BLaER1 treated with 17β-estradiol and CSF1 and Interleukin-3, amounts not matched to agents 10 nM and 100 nM (cell line): Measurements from ENCODE around the gene PATL2.

Experiments used
- H3K27ac ChIP-seq, 11 experiments: shearing (Covaris generic); formaldehyde crosslinking; 2 replicates each; pipeline ENCODE4 v1.8.1; 2022
- H3K27me3 ChIP-seq, 11 experiments: shearing (Covaris generic); formaldehyde crosslinking; 2 replicates each; pipeline ENCODE4 v1.8.1; 2022
- H3K36me3 ChIP-seq, 11 experiments: shearing (Covaris generic); formaldehyde crosslinking; 2 replicates each; pipeline ENCODE4 v1.8.1; 2022
- H3K4me1 ChIP-seq, 10 experiments: shearing (Covaris generic); formaldehyde crosslinking; 2 replicates each; pipeline ENCODE4 v1.8.1; 2022
- H3K4me2 ChIP-seq, 11 experiments: shearing (Covaris generic); formaldehyde crosslinking; 2 replicates each; pipeline ENCODE4 v1.8.1; 2022
- H3K4me3 ChIP-seq, 10 experiments: shearing (Covaris generic); formaldehyde crosslinking; 2 replicates each; pipeline ENCODE4 v1.8.1; 2022
- H3K9ac ChIP-seq, 11 experiments: shearing (Covaris generic); formaldehyde crosslinking; 2 replicates each; pipeline ENCODE4 v1.8.1; 2022
- H3K9me3 ChIP-seq, 11 experiments: shearing (Covaris generic); formaldehyde crosslinking; replicated peaks in 1 of 11; 2 replicates each; pipeline ENCODE4 v1.8.1; 2022
- H4K20me1 ChIP-seq, 11 experiments: shearing (Covaris generic); formaldehyde crosslinking; 2 replicates each; pipeline ENCODE4 v1.8.1; 2022
- Cebpa-rat ChIP-seq, 11 experiments: shearing (Covaris generic); IDR thresholded peaks; 2 replicates each; pipeline ENCODE4 v1.8.1; 2022

Gene PATL2

GRCh38 chr15:44682211-44682610 is 28.9 kb downstream of the PATL2 start:
- no peaks in the 10 kb centered on the region for H4K20me1 ChIP-seq
- H3K4me3 ChIP-seq, result no peak overlapping the region
- no peaks in the 10 kb centered on the region for H3K27me3 ChIP-seq
- no peak overlapping the region for H3K9ac ChIP-seq
- H3K27ac ChIP-seq, result peak overlapping the region in 1 of 11 experiments; percentile 68; a peak in 3 of 22 replicates
- H3K4me2 ChIP-seq, result peak overlapping the region in 5 of 11 experiments; percentile 9 to 86 (median 77); a peak in 10 of 22 replicates
- H3K4me1 ChIP-seq, result peaks cover 17 to 39% (median 26%) of the 10 kb centered on the region in 10 experiments
- H3K9me3 ChIP-seq, result no peaks in the 10 kb centered on the region
- TF ChIP-seq Cebpa-rat (IDR thresholded peaks at IDR 0.05), result no peak
- H3K36me3 ChIP-seq, result no peaks in the 10 kb centered on the region

GRCh38 chr15:44676676-44677075 is 34.4 kb downstream of the PATL2 start:
- H3K4me1 ChIP-seq, result peaks cover 10 to 29% (median 18%) of the 10 kb centered on the region in 10 experiments
- no peaks in the 10 kb centered on the region for H4K20me1 ChIP-seq
- H3K9ac ChIP-seq, result no peak overlapping the region
- H3K27ac ChIP-seq, result peak overlapping the region in 2 of 11 experiments; percentile 44 to 61; a peak in 4 of 22 replicates
- H3K4me3 ChIP-seq, result no peak overlapping the region
- no peak for TF ChIP-seq Cebpa-rat (IDR thresholded peaks at IDR 0.05)
- H3K36me3 ChIP-seq, result no peaks in the 10 kb centered on the region
- H3K9me3 ChIP-seq, result no peaks in the 10 kb centered on the region
- peak overlapping the region in 9 of 11 experiments; percentile 11 to 85 (median 71); a peak in 14 of 22 replicates for H3K4me2 ChIP-seq
- no peaks in the 10 kb centered on the region for H3K27me3 ChIP-seq

- H3K4me2 ChIP-seq, result 0 out of 22 replicates have a peak overlapping the region, but pooled peaks of 1 of the 11 experiments have one; percentile 71
- H3K9ac ChIP-seq, result no peak overlapping the region
- no peaks in the 10 kb centered on the region for H4K20me1 ChIP-seq
- H3K27ac ChIP-seq, result no peak overlapping the region
- H3K9me3 ChIP-seq, result no peaks in the 10 kb centered on the region
- peaks cover 10 to 29% (median 18%) of the 10 kb centered on the region in 10 experiments for H3K4me1 ChIP-seq
- H3K4me3 ChIP-seq, result no peak overlapping the region
- TF ChIP-seq Cebpa-rat (IDR thresholded peaks at IDR 0.05), result no peak
- no peaks in the 10 kb centered on the region for H3K27me3 ChIP-seq
- H3K36me3 ChIP-seq, result no peaks in the 10 kb centered on the region
Measured at GRCh38 chr15:44675911-44676310, 35.2 kb downstream of the PATL2 start.

- Histone ChIP-seq H3K4me1 (peaks cover 20 to 35% (median 26%) of the 10 kb centered on the region in 10 experiments), H4K20me1 (no peaks in the 10 kb centered on the region), H3K27me3 (no peaks in the 10 kb centered on the region), H3K36me3 (no peaks in the 10 kb centered on the region), H3K9me3 (no peaks in the 10 kb centered on the region), H3K4me3 (no peak overlapping the region), H3K9ac (no peak overlapping the region), H3K27ac (no peak overlapping the region), H3K4me2 (no peak overlapping the region)
- TF ChIP-seq Cebpa-rat (IDR thresholded peaks at IDR 0.05), result no peak
Measured at GRCh38 chr15:44673639-44674038, 37.5 kb downstream of the PATL2 start.

- no peak overlapping the region for H3K9ac ChIP-seq
- no peak overlapping the region for H3K27ac ChIP-seq
- TF ChIP-seq Cebpa-rat (IDR thresholded peaks at IDR 0.05), result 0 out of 22 replicates have a peak, but pooled peaks of 1 of the 11 experiments have one; percentile 6
- H3K4me2 ChIP-seq, result no peak overlapping the region
- H4K20me1 ChIP-seq, result no peaks in the 10 kb centered on the region
- H3K4me3 ChIP-seq, result no peak overlapping the region
- no peaks in the 10 kb centered on the region for H3K27me3 ChIP-seq
- H3K9me3 ChIP-seq, result no peaks in the 10 kb centered on the region
- peaks cover 11 to 26% (median 18%) of the 10 kb centered on the region in 10 experiments; a peak in 19 of 20 replicates for H3K4me1 ChIP-seq
- H3K36me3 ChIP-seq, result no peaks in the 10 kb centered on the region
Measured at GRCh38 chr15:44670087-44670950, 40.8 kb downstream of the PATL2 start.

GRCh38 chr15:44668921-44669320 is 42.2 kb downstream of the PATL2 start:
- Histone ChIP-seq H3K27ac (no peak overlapping the region), H4K20me1 (no peaks in the 10 kb centered on the region), H3K36me3 (no peaks in the 10 kb centered on the region), H3K27me3 (no peaks in the 10 kb centered on the region), H3K4me3 (no peak overlapping the region), H3K4me2 (peak overlapping the region in 8 of 11 experiments; percentile 12 to 58 (median 54); a peak in 17 of 22 replicates), H3K9ac (peak overlapping the region in 3 of 11 experiments; percentile 0 to 25 (median 24); a peak in 3 of 22 replicates), H3K4me1 (peaks cover 16 to 29% (median 23%) of the 10 kb centered on the region in 10 experiments), H3K9me3 (no peaks in the 10 kb centered on the region)
- TF ChIP-seq Cebpa-rat (IDR thresholded peaks at IDR 0.05), result no peak

GRCh38 chr15:44667039-44667360 is 44.1 kb downstream of the PATL2 start:
- no peak for TF ChIP-seq Cebpa-rat (IDR thresholded peaks at IDR 0.05)
- H3K9me3 ChIP-seq, result no peaks in the 10 kb centered on the region
- peak overlapping the region in 2 of 11 experiments; percentile 12 to 37; a peak in 1 of 22 replicates for H3K9ac ChIP-seq
- H4K20me1 ChIP-seq, result no peaks in the 10 kb centered on the region
- H3K27ac ChIP-seq, result no peak overlapping the region; a peak in 1 of 22 replicates
- H3K4me1 ChIP-seq, result peaks cover 26 to 38% (median 31%) of the 10 kb centered on the region in 10 experiments
- H3K4me3 ChIP-seq, result no peak overlapping the region
- H3K27me3 ChIP-seq, result no peaks in the 10 kb centered on the region
- no peaks in the 10 kb centered on the region for H3K36me3 ChIP-seq
- peak overlapping the region in 3 of 11 experiments; percentile 50 to 79 (median 68); a peak in 8 of 22 replicates for H3K4me2 ChIP-seq

GRCh38 chr15:44666210-44667038 is 44.7 kb downstream of the PATL2 start:
- Histone ChIP-seq H4K20me1 (no peaks in the 10 kb centered on the region), H3K9ac (peak overlapping the region in 2 of 11 experiments; percentile 12 to 37; a peak in 1 of 22 replicates), H3K27me3 (no peaks in the 10 kb centered on the region), H3K27ac (peak overlapping the region in 1 of 11 experiments; percentile 12; a peak in 2 of 22 replicates), H3K4me3 (no peak overlapping the region), H3K4me2 (peak overlapping the region in 6 of 11 experiments; percentile 4 to 79 (median 38); a peak in 9 of 22 replicates), H3K9me3 (no peaks in the 10 kb centered on the region), H3K36me3 (no peaks in the 10 kb centered on the region), H3K4me1 (peaks cover 30 to 42% (median 36%) of the 10 kb centered on the region in 10 experiments)
- no peak for TF ChIP-seq Cebpa-rat (IDR thresholded peaks at IDR 0.05)
